ENCODE measurements around the gene CAPN5.
A peak's percentile ranks its signal among the peaks of the same experiment; 100 is the strongest.

CAPN5 gene

DNA sequence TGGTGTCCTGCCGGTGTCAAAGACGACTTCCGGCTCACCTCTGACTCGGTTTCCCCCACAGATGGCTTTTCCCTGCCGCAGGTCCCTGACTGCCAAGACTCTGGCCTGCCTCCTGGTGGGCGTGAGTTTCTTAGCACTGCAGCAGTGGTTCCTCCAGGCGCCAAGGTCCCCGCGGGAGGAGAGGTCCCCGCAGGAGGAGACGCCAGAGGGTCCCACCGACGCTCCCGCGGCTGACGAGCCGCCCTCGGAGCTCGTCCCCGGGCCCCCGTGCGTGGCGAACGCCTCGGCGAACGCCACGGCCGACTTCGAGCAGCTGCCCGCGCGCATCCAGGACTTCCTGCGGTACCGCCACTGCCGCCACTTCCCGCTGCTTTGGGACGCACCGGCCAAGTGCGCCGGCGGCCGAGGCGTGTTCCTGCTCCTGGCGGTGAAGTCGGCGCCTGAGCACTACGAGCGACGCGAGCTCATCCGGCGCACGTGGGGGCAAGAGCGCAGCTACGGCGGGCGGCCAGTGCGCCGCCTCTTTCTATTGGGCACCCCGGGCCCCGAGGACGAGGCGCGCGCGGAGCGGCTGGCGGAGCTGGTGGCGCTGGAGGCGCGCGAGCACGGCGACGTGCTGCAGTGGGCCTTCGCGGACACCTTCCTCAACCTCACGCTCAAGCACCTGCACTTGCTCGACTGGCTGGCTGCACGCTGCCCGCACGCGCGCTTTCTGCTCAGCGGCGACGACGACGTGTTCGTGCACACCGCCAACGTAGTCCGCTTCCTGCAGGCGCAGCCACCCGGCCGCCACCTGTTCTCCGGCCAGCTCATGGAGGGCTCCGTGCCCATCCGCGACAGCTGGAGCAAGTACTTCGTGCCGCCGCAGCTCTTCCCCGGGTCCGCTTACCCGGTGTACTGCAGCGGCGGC is 27.0 kb upstream of the CAPN5 start:
- TF ChIP-seq, protein P1, sequence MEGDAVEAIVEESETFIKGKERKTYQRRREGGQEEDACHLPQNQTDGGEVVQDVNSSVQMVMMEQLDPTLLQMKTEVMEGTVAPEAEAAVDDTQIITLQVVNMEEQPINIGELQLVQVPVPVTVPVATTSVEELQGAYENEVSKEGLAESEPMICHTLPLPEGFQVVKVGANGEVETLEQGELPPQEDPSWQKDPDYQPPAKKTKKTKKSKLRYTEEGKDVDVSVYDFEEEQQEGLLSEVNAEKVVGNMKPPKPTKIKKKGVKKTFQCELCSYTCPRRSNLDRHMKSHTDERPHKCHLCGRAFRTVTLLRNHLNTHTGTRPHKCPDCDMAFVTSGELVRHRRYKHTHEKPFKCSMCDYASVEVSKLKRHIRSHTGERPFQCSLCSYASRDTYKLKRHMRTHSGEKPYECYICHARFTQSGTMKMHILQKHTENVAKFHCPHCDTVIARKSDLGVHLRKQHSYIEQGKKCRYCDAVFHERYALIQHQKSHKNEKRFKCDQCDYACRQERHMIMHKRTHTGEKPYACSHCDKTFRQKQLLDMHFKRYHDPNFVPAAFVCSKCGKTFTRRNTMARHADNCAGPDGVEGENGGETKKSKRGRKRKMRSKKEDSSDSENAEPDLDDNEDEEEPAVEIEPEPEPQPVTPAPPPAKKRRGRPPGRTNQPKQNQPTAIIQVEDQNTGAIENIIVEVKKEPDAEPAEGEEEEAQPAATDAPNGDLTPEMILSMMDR (IDR thresholded peaks at IDR 0.05; ENCODE audit: insufficient read depth, low read length, poor library complexity, severe bottlenecking): peak; percentile 61
- Histone ChIP-seq H3K36me3 (ENCODE audit: control insufficient read depth, insufficient read depth, low read length) (no peaks in the 10 kb centered on the region), H3K4me3 (replicated peaks; ENCODE audit: low read depth, low read length) (peak overlapping the region; percentile 4; the same call in 1 of the 2 replicates), H3K27me3 (replicated peaks; ENCODE audit: control insufficient read depth, insufficient read depth, low read length) (no peaks in the 10 kb centered on the region; the same call in none of the 2 replicates)
- no peak for DNase-seq (ENCODE audit: extremely low read depth, insufficient read length)

DNA sequence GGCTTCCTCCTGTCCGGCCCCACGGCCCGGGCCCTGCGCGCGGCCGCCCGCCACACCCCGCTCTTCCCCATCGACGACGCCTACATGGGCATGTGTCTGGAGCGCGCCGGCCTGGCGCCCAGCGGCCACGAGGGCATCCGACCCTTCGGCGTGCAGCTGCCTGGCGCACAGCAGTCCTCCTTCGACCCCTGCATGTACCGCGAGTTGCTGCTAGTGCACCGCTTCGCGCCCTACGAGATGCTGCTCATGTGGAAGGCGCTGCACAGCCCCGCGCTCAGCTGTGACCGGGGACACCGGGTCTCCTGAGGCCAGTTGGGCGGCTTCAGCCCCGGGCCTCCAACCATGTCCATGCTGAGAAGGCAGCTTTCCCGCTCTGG is 26.4 kb upstream of the CAPN5 start:
- TF ChIP-seq, protein P1 (IDR thresholded peaks at IDR 0.05; ENCODE audit: insufficient read depth, low read length, poor library complexity, severe bottlenecking): no peak
- no peaks in the 10 kb centered on the region for H3K36me3 ChIP-seq (ENCODE audit: control insufficient read depth, insufficient read depth, low read length)
- H3K4me3 ChIP-seq (replicated peaks; ENCODE audit: low read depth, low read length): no peak overlapping the region
- no peaks in the 10 kb centered on the region; the same call in none of the 2 replicates for H3K27me3 ChIP-seq (replicated peaks; ENCODE audit: control insufficient read depth, insufficient read depth, low read length)
- DNase-seq (ENCODE audit: extremely low read depth, insufficient read length): no peak

DNA sequence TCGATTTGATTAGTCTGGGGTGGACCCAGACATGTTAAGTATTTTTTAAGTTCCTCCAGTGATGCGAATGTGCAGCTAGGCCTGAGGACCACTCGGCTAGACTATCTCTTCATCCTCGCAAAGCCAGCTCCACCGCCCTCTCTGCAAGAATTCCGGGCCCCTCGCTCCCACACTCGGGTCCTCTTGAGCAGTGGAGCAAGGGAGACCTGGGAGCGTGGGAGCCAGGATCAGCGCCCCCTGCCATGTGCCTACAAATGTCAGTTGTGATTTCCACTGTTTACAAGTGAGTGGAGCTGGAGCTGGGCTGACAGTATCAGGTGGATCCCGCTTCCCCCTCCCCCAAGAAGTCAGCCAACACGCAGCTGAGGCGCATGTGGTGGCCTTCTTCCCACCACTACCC is 25.9 kb upstream of the CAPN5 start:
- DNase-seq (ENCODE audit: extremely low read depth, insufficient read length): no peak
- TF ChIP-seq, protein P1 (IDR thresholded peaks at IDR 0.05; ENCODE audit: insufficient read depth, low read length, poor library complexity, severe bottlenecking): no peak
- Histone ChIP-seq H3K36me3 (ENCODE audit: control insufficient read depth, insufficient read depth, low read length) (no peaks in the 10 kb centered on the region), H3K27me3 (replicated peaks; ENCODE audit: control insufficient read depth, insufficient read depth, low read length) (no peaks in the 10 kb centered on the region; the same call in none of the 2 replicates), H3K4me3 (replicated peaks; ENCODE audit: low read depth, low read length) (no peak overlapping the region)

DNA sequence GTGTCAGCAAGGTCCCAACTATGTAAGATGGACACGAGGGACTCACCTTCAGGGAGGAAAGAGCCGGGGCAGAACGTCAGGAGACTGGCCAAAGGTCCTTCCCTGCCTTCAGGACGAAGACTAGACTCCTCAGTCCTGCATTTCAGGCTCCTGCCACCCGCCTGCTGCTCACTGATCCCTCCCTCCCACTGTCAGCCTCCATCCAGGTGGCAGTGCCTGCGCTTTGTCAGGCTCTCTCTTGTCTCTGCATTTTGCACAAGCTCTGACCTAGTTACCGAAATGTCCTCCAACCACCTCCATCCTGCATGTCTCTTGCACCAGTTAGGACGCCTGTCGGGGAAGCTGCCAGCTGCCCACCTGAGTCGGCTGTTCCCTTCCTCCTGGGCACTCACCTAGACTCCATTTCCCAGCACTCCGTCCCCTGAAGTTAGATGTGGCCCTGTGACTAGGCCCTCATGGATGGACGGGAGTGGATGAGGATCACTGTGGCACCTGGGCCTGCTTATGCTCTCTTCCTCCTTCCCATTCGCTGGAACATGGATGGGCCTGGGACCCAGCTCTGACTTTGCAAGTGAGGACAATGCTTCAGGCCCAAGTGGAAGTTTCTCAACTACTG is 24.6 kb upstream of the CAPN5 start:
- Histone ChIP-seq H3K36me3 (ENCODE audit: control insufficient read depth, insufficient read depth, low read length) (no peaks in the 10 kb centered on the region), H3K27me3 (replicated peaks; ENCODE audit: control insufficient read depth, insufficient read depth, low read length) (no peaks in the 10 kb centered on the region; the same call in none of the 2 replicates), H3K4me3 (replicated peaks; ENCODE audit: low read depth, low read length) (no peak overlapping the region)
- DNase-seq (ENCODE audit: extremely low read depth, insufficient read length): no peak
- TF ChIP-seq, protein P1 (IDR thresholded peaks at IDR 0.05; ENCODE audit: insufficient read depth, low read length, poor library complexity, severe bottlenecking): no peak

DNA sequence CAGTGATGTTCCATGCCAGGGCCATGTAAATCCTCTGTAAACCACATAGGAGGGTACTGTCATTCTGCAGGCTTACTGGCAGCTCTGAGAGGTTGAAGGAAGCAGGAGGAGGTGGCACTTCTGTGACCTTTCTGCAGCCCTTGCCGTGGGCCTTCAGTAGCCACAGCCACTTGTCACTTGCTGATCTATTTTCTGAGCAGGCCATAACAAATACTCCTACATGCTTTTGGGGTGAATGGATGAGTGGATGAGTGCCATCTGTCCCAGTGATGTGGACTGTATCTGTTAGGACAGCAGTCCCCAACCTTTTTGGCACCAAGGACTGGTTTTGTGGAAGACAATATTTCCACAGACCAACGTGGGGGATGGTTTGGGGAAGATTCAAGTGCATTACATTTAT is 22.4 kb upstream of the CAPN5 start:
- no peaks in the 10 kb centered on the region; the same call in none of the 2 replicates for H3K27me3 ChIP-seq (replicated peaks; ENCODE audit: control insufficient read depth, insufficient read depth, low read length)
- H3K4me3 ChIP-seq (replicated peaks; ENCODE audit: low read depth, low read length): no peak overlapping the region
- no peak for DNase-seq (ENCODE audit: extremely low read depth, insufficient read length)
- TF ChIP-seq, protein P1 (IDR thresholded peaks at IDR 0.05; ENCODE audit: insufficient read depth, low read length, poor library complexity, severe bottlenecking): no peak
- H3K36me3 ChIP-seq (ENCODE audit: control insufficient read depth, insufficient read depth, low read length): no peaks in the 10 kb centered on the region

All from GM06990 (cell line).